Peyer's patch (tissue), 4 donors: ENCODE data around the gene FBXW2. TPM values are rescaled to one million over a fixed set of nuclear protein-coding genes. Genes with fewer than 3 reads are reported as not detected.

Experiments
- DNase-seq, 3 donors: peaks; one replicate each; pipeline ENCODE4 v3.0.0-alpha.2; 2017 to 2019
- H3K27ac ChIP-seq, 4 donors: fragments of 200-600 bp; sonication (generic); one replicate each; pipeline ENCODE4 v1.5.1; 2016 to 2019
- H3K27me3 ChIP-seq, 2 donors: fragments of 200-600 bp; sonication (generic); one replicate each; pipeline ENCODE4 v1.5.1; 2019
- H3K36me3 ChIP-seq, 3 donors: fragments of 200-600 bp; sonication (generic); one replicate each; pipeline ENCODE4 v1.5.1; 2016 to 2019
- H3K4me1 ChIP-seq, 4 donors: fragments of 200-600 bp; sonication (generic); one replicate each; pipeline ENCODE4 v1.5.1; 2016 to 2019
- H3K4me3 ChIP-seq, 4 donors: fragments of 200-600 bp; sonication (generic); 1 replicate in 3 of 4; 2 replicates in 1 of 4; pipeline ENCODE4 v1.5.1; 2016 to 2019; ENCODE audit warnings: mild to moderate bottlenecking in 1 of 4
- H3K9me3 ChIP-seq, 4 donors: fragments of 200-600 bp; sonication (generic); one replicate each; pipeline ENCODE4 v1.5.1; 2016 to 2019; ENCODE audit warnings: mild to moderate bottlenecking in 1 of 4
- POLR2A ChIP-seq, 2 donors: fragments of 450-650 bp; IDR thresholded peaks; one replicate each; pipeline ENCODE4 v1.5.1; 2017; ENCODE audit warnings: antibody characterized with exemption in 2 of 2, mild to moderate bottlenecking in 2 of 2, moderate library complexity in 2 of 2
- total RNA-seq, 4 donors: library from RNA; depleted of rRNA; stranded (reverse); fragments of >200 nt; gene quantifications; one replicate each; pipeline ENCODE4 v1.1.0, GENCODE V29; 2016
- TF ChIP-seq, protein P1 (sequence below), 6 experiments: fragments of 450-650 bp in 4 of 6; fragments of 200-600 bp in 2 of 6; sonication (generic) in 1 of 6; IDR thresholded peaks; one replicate each; pipeline ENCODE4 v1.5.1; 2017 to 2019; ENCODE audit warnings: antibody characterized with exemption in 6 of 6, mild to moderate bottlenecking in 3 of 6, moderate library complexity in 1 of 6

FBXW2 gene, protein sequence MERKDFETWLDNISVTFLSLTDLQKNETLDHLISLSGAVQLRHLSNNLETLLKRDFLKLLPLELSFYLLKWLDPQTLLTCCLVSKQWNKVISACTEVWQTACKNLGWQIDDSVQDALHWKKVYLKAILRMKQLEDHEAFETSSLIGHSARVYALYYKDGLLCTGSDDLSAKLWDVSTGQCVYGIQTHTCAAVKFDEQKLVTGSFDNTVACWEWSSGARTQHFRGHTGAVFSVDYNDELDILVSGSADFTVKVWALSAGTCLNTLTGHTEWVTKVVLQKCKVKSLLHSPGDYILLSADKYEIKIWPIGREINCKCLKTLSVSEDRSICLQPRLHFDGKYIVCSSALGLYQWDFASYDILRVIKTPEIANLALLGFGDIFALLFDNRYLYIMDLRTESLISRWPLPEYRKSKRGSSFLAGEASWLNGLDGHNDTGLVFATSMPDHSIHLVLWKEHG
- total RNA-seq: 10 to 100 TPM; 70.5 to 93.3 (median 82.8) TPM

DNA sequence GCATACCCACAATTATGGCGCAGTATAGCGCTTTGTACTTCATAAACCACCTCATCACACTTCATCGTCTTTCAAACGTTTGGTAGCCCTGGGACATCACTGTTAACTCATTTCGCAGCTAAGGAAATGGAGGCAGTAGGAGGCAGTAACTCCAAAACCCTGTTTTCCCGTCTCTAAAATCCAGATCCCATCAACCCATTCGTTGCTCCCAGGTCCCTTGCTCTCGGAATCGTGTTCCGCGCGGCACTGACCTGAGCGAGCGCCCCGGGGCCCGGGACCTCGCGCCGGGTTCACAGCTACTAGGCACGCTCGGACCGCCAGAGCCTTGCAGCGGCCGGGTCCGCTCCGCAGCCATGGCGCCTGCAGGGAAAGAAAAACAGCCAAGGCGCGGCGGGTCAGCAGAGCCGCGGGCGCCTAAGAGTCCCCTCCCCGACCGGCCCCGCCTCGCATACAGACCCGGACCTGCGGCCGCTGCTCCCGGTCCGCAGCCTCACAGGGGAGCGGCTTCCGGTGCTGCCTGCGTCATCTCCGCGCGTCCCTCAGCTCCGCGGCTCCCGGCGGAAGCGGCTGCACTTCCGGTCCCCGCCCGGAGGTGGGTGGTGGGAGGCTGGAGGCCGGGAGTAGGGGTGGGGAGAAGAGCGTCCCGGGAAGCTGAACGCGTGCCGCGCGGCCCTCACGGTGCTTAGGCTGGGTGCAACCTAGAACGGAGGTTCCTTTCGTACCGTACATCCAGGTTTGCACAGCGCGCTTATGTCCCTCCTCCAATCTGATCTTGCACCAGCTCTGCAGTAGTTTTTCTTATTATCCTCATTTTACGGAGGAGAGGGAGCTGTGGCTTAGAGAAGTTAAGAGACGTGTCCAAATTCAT is at the start of gene FBXW2:
FBXW2 (minus strand) TSS at position 519 of the 868 bp plus-strand sequence. CDS start 5,158 bp downstream, outside the sequence.
- peak; percentile 89 to 96 (median 95) for DNase-seq
- H3K9me3 ChIP-seq: no peaks in the 10 kb centered on the region
- peaks cover 0 to 2% (median 0%) of the 10 kb centered on the region in 3 donors for H3K36me3 ChIP-seq
- H3K4me3 ChIP-seq: peak within 1 kb of the TSS; percentile 65 to 86 (median 77)
- no peaks in the 10 kb centered on the region for H3K27me3 ChIP-seq
- peak; percentile 92 to 93 for TF ChIP-seq POLR2A (IDR thresholded peaks at IDR 0.05)
- TF ChIP-seq, protein P1, sequence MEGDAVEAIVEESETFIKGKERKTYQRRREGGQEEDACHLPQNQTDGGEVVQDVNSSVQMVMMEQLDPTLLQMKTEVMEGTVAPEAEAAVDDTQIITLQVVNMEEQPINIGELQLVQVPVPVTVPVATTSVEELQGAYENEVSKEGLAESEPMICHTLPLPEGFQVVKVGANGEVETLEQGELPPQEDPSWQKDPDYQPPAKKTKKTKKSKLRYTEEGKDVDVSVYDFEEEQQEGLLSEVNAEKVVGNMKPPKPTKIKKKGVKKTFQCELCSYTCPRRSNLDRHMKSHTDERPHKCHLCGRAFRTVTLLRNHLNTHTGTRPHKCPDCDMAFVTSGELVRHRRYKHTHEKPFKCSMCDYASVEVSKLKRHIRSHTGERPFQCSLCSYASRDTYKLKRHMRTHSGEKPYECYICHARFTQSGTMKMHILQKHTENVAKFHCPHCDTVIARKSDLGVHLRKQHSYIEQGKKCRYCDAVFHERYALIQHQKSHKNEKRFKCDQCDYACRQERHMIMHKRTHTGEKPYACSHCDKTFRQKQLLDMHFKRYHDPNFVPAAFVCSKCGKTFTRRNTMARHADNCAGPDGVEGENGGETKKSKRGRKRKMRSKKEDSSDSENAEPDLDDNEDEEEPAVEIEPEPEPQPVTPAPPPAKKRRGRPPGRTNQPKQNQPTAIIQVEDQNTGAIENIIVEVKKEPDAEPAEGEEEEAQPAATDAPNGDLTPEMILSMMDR (IDR thresholded peaks at IDR 0.05): peak in 4 of 6 experiments; percentile 13 to 42 (median 33)
- H3K27ac ChIP-seq: peak within 1 kb of the TSS; percentile 85 to 92 (median 88)
- peaks cover 0 to 19% (median 1%) of the 10 kb centered on the region in 4 donors for H3K4me1 ChIP-seq

DNA sequence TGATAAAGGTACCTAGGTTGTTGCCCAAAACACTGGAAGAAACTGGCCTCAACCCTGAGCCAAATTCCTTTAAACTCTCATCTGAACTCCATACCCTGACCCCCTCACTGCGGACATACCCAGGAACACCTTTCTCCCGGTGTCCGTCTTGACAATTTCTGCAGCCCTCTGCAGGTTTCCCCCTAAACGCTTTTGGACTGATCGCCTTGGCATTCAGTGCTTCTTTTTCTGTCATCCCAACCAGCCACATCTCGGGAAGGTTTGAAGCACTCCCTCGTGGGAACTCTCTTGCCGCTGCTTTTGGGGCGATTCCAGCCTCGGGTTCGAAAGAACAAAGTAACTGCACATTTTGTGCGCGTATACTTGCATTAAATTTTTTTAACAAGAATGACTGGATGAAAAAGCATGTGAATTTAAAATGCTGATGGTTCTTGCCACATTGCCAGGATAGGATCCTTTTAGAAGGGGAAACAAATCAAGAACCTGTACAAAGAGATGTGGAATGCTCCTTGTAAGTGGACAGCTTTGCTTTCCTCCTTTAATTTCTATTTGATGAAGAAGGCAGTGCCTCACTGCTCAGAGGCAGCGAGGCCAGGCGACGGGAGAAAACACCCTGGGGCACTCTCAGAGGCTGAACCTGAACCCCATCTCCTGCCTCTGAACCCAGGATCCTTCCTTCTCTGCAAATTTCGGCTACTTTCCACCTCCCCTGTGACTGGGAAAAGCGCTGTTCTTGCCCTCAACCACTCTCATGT is 48.9 kb upstream of the FBXW2 start:
- Histone ChIP-seq H3K4me1 (peaks cover 0 to 21% (median 3%) of the 10 kb centered on the region in 4 donors), H3K27me3 (no peaks in the 10 kb centered on the region), H3K9me3 (no peaks in the 10 kb centered on the region), H3K4me3 (peak overlapping the region; percentile 77 to 84 (median 80)), H3K36me3 (peaks cover 0 to 3% (median 0%) of the 10 kb centered on the region in 3 donors), H3K27ac (peak overlapping the region; percentile 91 to 96 (median 94))
- no peak for TF ChIP-seq POLR2A (IDR thresholded peaks at IDR 0.05)
- TF ChIP-seq, protein P1 (IDR thresholded peaks at IDR 0.05): no peak
- DNase-seq: no peak

DNA sequence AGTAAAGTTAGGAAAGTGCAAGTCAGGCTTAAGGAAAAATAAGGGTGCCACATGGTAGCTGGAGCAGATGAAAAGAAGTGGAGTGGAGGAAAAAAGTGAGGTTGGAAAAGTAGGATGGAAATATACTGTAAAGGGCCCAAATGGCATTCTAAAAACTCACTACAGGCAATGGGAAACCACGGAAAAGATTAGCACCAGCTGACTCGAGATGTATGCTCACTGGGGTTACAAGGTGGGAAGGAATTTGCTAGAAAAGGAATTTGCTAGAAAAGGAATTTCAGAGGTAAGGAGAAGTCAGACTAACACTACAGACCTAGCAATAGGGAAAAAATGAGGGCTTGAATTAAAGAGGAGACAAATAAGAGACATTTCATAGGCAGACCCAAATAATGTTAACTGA is 45.9 kb upstream of the FBXW2 start:
- Histone ChIP-seq H3K9me3 (no peaks in the 10 kb centered on the region), H3K4me1 (peaks cover 0 to 18% (median 3%) of the 10 kb centered on the region in 4 donors), H3K27ac (no peak overlapping the region), H3K27me3 (no peaks in the 10 kb centered on the region), H3K4me3 (no peak overlapping the region), H3K36me3 (peaks cover 0 to 4% (median 0%) of the 10 kb centered on the region in 3 donors)
- DNase-seq: no peak
- TF ChIP-seq POLR2A (IDR thresholded peaks at IDR 0.05): no peak
- TF ChIP-seq, protein P1 (IDR thresholded peaks at IDR 0.05): no peak

DNA sequence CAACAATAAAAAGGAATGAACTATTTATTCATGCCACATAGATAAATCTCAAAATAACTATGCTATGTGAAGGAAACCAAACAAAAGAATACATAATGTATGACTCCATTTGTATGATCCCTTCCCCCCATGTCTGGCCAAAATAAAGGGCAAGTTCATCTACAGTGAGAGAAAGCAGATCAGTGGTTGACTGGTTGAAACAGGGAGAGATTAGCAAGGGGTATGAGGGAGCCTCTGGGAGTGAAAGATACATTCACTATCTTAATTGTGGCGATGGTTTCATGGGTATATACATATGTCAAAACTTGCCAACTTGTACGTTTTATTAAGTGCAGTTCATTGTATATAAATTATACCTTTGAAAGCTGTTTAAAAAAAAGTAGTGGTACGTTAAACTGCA is 44.7 kb upstream of the FBXW2 start:
- no peaks in the 10 kb centered on the region for H3K9me3 ChIP-seq
- no peak for TF ChIP-seq POLR2A (IDR thresholded peaks at IDR 0.05)
- TF ChIP-seq, protein P1 (IDR thresholded peaks at IDR 0.05): no peak
- H3K27ac ChIP-seq: no peak overlapping the region
- H3K27me3 ChIP-seq: no peaks in the 10 kb centered on the region
- H3K36me3 ChIP-seq: peaks cover 0 to 5% (median 0%) of the 10 kb centered on the region in 3 donors
- peaks cover 0 to 11% (median 0%) of the 10 kb centered on the region in 4 donors for H3K4me1 ChIP-seq
- no peak for DNase-seq
- H3K4me3 ChIP-seq: no peak overlapping the region

DNA sequence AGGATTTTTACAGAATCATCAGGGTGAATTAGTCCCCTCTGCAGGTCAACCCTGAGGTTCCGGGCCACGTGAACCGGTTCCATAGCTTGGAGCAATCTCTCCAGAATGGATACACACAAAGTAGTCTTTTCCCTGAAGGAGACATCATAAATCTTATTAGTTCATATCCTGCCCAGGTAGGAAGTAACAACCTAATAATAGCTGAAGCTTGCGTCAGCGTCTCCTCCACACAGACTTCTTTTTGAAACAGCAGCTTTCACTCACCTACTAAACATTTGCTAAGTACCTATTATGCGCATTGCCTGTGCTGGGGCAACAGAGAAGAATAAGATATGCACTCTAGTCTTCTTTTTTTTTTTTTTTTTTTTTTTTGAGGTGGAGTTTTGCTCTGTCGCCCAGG is 40.1 kb upstream of the FBXW2 start:
- no peak for TF ChIP-seq POLR2A (IDR thresholded peaks at IDR 0.05)
- TF ChIP-seq, protein P1 (IDR thresholded peaks at IDR 0.05): no peak
- peaks cover 0 to 51% (median 0%) of the 10 kb centered on the region in 3 donors for H3K36me3 ChIP-seq
- no peak overlapping the region for H3K4me3 ChIP-seq
- no peak overlapping the region for H3K27ac ChIP-seq
- no peaks in the 10 kb centered on the region for H3K4me1 ChIP-seq
- H3K27me3 ChIP-seq: no peaks in the 10 kb centered on the region
- no peak for DNase-seq
- H3K9me3 ChIP-seq: no peaks in the 10 kb centered on the region
